Lower leg skin (tissue), 3 donors: Measurements from ENCODE around the gene CCNL1.
"Not testable (repeated sequence)": the region's sequence is repeated elsewhere in the genome, so short reads cannot be mapped to it uniquely, and the experiment has no call there.

Experiments used
- CTCF ChIP-seq, 3 donors: fragments of 450-650 bp; IDR thresholded peaks; one replicate each; pipeline ENCODE4 v1.5.1; 2016; ENCODE audit warnings: antibody characterized with exemption in 3 of 3, mild to moderate bottlenecking in 3 of 3, moderate library complexity in 2 of 3
- POLR2A ChIP-seq, 2 donors: fragments of 450-650 bp; IDR thresholded peaks; one replicate each; pipeline ENCODE4 v1.6.1; 2016 to 2017; ENCODE audit warnings: antibody characterized with exemption in 2 of 2, mild to moderate bottlenecking in 1 of 2, moderate library complexity in 1 of 2

GRCh38 chr3:157102595-157102994 lies 57.4 kb downstream of the CCNL1 start:
- not testable (repeated sequence) for TF ChIP-seq CTCF, POLR2A (IDR thresholded peaks at IDR 0.05)
